A549 treated with RU486 at 1 μM for 4 hours (cell line): ENCODE data around the gene RPL37A. TPM values are rescaled to one million over a fixed set of nuclear protein-coding genes. Genes with fewer than 3 reads are reported as not detected.

Experiments
- total RNA-seq: library from RNA; stranded (reverse); fragments of 200-300 nt; extraction: Qiagen RNA extraction; gene quantifications from 5 replicates; pipeline ENCODE4 v1.2.3, GENCODE V29; 2022; ENCODE audit warnings: low read depth

RPL37A gene
- 4,905 to 6,133 TPM (median 5,031 TPM) in 5 replicates for total RNA-seq

DNA sequence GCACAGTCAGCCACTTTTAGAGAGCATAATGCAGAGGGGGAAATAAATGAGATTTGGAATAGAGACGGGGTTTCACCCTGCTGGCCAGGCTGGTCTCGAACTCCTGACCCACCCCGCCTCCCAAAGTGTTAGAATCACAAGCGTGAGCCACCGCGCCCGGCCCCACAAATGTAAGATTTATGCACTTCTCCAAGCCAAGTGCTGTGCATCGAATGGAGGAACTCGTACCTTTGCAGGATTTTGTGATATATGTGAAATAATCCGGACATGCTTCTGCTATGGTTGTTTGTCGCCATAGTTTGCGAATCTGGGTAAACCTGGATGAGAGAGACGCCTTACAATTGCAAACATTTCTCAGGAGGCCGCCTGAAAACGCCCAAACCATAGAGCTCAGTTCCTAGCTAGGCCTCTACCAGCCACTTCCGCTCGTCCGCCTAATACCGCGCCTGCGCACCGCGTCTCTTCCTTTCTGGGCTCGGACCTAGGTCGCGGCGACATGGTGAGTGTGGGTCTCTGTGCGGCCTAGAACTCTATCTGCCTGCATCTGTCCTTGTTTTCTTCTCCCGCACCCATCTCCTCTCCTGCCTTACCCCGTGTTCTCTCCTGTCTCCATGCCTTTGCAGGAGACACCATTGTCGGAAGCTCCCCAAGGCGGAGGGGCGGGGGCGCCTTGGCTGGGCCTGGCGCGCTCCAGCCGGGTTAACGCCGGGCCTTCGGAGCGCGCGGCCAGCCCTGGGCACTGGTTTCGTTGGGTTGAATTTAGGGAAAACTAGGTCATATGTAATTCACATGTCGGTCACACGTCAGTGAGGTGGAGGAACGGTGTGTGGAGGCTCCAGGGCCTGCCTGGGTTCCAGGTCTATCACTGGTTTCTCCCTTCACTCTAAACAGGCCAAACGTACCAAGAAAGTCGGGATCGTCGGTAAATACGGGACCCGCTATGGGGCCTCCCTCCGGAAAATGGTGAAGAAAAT lies at the start of gene RPL37A:
RPL37A (plus strand) TSS at position 466 of the 974 bp plus-strand sequence; CDS start at position 497, 31 bp downstream.

Other genes starting within 250 kb of the RPL37A start
- 47.3 to 64.6 TPM (median 56.8 TPM) in 5 replicates for gene MARCHF4, start 126.4 kb upstream of the RPL37A start, total RNA-seq
- 15.7 to 17.2 TPM (median 17.0 TPM) in 5 replicates for gene SMARCAL1, start 86.4 kb upstream of the RPL37A start, total RNA-seq
- 57.2 to 86.8 TPM (median 77.3 TPM) in 5 replicates for gene IGFBP2, start 134.6 kb downstream of the RPL37A start, total RNA-seq
- 0.14 to 0.32 TPM (median 0.29 TPM) in 5 replicates for gene IGFBP5, start 196.7 kb downstream of the RPL37A start, total RNA-seq